ENCODE data around the gene HDAC7.
A peak's percentile ranks its signal among the peaks of the same experiment; 100 is the strongest.

Gene HDAC7

DNA sequence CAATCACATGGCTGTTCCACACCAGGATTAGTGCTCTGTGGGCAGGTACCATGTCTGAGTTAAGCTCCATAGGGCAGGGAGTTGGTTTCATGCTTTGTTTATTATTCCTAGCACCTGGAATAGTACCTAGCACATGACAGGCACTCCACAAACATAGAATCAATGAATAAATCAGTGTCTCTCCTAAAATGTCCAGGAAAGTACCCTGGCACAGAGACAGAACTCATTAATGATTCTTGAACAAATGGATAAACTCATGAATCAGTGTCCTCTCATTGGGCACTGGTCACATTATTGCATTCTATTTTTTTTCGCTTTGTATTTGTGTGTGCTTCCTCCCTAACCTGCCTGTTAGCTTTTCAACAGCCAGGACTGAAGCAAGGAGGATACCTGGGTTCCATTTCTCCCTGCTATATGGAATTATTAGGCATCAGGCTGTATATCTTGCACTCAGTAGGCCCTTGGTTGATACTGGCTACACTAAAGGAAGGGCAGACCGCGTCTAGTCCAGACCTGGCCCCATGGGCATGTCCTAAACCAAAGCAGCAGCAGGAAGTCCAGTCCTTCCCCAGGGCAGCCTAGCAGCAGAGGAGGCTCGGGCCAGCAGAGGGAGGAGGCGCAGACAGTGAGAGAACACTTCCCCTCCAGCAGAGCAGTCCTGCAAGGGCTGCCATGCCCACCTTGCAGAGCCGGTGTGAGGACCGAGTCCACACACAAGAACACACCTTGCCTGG, 18.4 kb downstream of the HDAC7 start:
- peak in 1 of 2 experiments; percentile 49 for DNase-seq (ENCODE audit: low read depth in 1 of 2, low spot score in 1 of 2)
- in situ Hi-C loops (cut with HindIII; ENCODE audit: low pct_unique_long_range_greater_than_20kb, low sequenced_read_pairs): no loop called here
- TF ChIP-seq JUND (IDR thresholded peaks at IDR 0.05; ENCODE audit: low read depth): no peak

DNA sequence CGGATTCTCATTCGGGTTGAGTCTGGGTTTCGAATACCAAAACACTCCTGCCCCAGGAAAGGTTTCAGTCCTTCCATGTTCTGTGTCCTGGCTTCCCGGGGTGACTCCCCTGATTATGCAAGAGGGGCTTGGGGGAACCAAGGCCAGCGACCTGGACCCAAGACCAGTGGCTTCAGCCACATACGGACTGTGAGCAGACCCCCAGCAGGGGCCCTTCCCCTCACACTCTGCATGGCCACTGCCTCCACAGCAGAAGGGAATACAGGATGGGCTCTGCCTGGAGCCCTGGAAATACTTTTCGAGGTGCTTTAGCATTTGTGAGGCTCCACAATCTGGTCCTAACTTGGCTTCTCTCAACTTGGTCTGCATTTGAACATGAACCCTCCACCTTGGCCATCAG, 19.1 kb downstream of the HDAC7 start:
- no peak for TF ChIP-seq JUND (IDR thresholded peaks at IDR 0.05; ENCODE audit: low read depth)
- in situ Hi-C loops (cut with HindIII; ENCODE audit: low pct_unique_long_range_greater_than_20kb, low sequenced_read_pairs): no loop called here
- no peak for DNase-seq (ENCODE audit: low read depth in 1 of 2, low spot score in 1 of 2)

DNA sequence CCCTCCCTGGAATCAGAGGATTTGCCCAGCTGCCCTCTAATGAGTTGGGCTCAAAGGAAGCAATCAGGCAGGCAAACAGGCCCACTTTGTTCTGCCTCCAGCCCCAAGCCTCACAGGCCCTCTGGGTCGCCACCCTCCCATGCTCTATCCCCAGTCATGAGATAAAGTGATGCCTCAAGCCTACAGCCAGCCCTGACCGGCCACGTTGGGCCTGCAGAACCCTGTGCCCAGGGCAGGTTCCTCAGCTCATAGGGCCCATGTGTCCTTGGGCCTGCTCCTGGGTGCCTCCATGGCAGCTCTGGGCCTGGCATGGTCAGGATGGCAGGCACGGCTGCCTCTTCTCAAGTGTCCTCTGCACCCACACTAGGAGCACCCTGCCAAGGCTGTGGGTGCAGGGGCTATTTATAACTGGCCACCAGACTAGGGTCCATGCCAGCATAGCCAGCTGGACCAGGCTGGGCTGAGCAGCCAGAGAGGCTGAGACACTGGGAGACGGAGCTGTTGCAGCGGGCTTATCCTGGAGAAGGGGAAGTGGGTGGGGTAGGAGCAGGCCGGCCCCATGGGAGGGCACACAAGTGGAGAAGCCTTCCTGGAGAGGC, 20.2 kb downstream of the HDAC7 start:
- no peak for TF ChIP-seq JUND (IDR thresholded peaks at IDR 0.05; ENCODE audit: low read depth)
- in situ Hi-C loops (cut with HindIII; ENCODE audit: low pct_unique_long_range_greater_than_20kb, low sequenced_read_pairs): no loop called here
- no peak for DNase-seq (ENCODE audit: low read depth in 1 of 2, low spot score in 1 of 2)

DNA sequence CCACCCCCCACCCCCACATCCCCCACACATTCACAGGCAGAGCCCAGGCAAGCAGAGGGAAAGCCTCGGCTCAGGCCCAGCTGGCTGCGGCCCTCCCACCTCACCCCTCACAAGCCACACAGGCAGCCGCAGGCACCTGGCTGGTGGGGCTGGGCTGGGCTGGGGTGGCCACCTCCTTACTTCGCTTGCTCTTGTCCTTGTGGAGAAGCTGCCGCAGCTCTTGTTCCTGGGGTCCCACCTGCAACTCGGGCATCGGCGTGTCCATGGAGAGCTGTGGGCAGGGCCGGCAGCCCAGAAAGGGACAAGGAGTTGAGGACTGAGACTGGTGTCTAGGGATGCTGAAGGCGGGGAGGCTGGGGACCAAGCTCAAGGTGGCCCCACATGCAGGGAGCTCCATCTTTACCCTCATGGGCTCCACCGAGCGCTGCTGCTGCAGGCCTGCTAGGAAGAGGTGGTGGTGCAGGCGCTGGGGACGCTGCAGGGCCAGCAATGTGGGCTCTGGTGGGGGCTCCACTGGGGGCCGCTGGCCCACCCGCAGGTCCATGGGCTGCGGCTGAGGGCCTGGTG, 21.2 kb downstream of the HDAC7 start:
- no peak for TF ChIP-seq JUND (IDR thresholded peaks at IDR 0.05; ENCODE audit: low read depth)
- in situ Hi-C loops (cut with HindIII; ENCODE audit: low pct_unique_long_range_greater_than_20kb, low sequenced_read_pairs): no loop called here
- no peak for DNase-seq (ENCODE audit: low read depth in 1 of 2, low spot score in 1 of 2)

DNA sequence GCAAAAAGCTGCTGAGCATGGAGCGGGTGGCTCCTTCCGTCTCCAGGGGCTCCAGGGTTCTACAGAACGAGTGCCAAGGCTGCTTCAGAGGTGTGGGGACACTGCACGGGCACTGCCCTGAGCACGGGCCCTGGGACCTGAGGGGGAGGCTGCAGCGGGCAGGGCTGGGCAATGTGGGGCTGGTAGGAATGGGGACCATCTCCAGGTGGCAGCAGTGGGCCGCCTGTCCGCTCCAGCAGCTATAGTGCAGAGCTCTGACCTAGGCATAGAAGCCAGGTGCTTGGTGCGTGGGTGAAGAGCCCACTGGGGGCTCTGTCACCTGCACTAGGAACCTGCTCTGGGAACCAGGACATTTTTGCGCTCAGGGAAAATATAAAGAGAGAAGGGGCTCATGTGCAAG, 22.3 kb downstream of the HDAC7 start:
- in situ Hi-C loops (cut with HindIII; ENCODE audit: low pct_unique_long_range_greater_than_20kb, low sequenced_read_pairs): no loop called here
- no peak for TF ChIP-seq JUND (IDR thresholded peaks at IDR 0.05; ENCODE audit: low read depth)
- DNase-seq (ENCODE audit: low read depth in 1 of 2, low spot score in 1 of 2): peak; percentile 78 to 88

DNA sequence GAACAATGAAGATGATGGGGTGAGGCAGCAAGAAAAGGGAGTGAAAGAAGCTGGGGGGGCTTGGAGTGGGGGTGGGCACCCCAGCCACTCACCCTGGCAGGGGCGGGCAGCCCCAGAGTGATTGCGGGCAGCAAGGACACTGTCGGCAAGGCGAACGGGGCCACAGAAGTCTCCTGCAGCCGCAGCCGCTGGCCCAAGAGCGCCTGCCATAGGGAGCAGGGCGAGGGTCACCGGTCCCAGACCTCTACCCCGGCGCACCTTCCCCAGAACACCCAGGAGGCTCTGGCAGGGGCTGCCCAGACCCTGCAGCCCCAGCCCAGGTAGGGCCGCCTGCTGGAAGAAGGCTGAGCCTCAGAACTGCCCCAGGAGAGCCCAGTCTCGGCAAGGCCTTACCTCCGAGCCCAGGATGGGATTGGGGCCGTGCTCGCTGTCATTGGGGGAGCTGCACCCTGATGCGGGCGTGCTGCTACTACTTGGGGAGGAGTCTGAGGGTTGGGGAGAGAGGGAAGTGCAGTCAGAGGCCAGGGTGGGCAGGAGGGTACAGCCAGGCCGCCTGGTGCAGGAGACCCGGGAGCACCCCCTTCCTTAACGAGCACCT, 23.8 kb downstream of the HDAC7 start:
- no peak for DNase-seq (ENCODE audit: low read depth in 1 of 2, low spot score in 1 of 2)
- in situ Hi-C loops (cut with HindIII; ENCODE audit: low pct_unique_long_range_greater_than_20kb, low sequenced_read_pairs): no loop called here
- no peak for TF ChIP-seq JUND (IDR thresholded peaks at IDR 0.05; ENCODE audit: low read depth)

DNA sequence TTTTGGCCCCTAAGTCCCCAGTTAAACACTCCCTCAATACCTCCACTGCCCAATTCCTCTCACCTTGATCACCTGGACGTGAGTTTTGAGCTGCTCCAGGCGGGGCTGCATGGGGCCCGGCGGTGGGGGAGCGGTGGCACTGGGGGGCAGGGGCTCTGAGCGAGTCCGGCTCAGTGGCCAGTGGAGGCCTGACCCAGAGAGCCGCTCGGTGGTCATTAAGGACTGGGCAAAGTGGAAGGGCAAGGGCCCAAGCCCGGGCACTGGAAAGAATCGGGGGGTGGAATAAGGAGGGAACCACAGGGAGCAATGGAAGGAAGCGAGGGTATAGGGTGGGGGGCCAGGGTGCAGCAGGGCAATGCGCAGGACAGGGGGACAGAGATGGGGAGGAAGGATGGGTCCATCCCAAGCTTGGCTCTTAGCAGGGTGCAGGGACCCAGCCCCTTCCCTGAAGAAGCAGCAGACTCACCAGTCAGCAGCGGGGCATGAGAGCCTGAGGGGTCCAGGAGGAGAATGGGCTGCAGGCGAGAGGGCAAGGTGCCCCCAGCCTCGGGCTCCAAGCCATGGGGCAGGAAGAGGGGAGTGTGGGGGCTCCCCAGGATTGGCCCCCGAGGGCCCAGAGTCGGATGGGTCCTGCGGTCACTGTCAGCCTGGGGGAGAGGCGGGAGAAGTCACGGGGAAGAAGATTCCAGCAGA, 24.4 kb downstream of the HDAC7 start:
- in situ Hi-C loops (cut with HindIII; ENCODE audit: low pct_unique_long_range_greater_than_20kb, low sequenced_read_pairs): no loop called here
- DNase-seq (ENCODE audit: low read depth in 1 of 2, low spot score in 1 of 2): no peak
- no peak for TF ChIP-seq JUND (IDR thresholded peaks at IDR 0.05; ENCODE audit: low read depth)

DNA sequence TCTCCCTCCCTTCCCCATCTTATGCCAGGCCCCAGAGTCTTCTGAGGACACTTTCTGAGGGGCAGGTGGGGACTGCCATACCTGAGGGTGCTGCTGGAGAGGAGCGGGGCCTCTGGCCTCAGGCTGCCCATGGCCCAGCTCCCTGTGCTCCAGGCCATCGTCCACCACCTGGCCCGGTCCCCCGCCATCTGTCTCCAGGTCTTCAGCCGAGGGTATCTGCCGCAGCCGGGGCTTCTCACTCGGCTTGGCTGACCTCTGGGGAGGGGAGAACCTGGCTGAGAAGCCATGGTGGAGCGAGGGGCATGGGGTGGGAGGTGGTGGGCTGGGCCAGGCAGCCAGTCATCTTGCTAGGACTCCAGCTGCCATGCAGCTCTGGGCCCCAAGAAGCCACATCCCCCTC, 25.0 kb downstream of the HDAC7 start:
- DNase-seq (ENCODE audit: low read depth in 1 of 2, low spot score in 1 of 2): no peak
- no peak for TF ChIP-seq JUND (IDR thresholded peaks at IDR 0.05; ENCODE audit: low read depth)
- in situ Hi-C loops (cut with HindIII; ENCODE audit: low pct_unique_long_range_greater_than_20kb, low sequenced_read_pairs): no loop called here

DNA sequence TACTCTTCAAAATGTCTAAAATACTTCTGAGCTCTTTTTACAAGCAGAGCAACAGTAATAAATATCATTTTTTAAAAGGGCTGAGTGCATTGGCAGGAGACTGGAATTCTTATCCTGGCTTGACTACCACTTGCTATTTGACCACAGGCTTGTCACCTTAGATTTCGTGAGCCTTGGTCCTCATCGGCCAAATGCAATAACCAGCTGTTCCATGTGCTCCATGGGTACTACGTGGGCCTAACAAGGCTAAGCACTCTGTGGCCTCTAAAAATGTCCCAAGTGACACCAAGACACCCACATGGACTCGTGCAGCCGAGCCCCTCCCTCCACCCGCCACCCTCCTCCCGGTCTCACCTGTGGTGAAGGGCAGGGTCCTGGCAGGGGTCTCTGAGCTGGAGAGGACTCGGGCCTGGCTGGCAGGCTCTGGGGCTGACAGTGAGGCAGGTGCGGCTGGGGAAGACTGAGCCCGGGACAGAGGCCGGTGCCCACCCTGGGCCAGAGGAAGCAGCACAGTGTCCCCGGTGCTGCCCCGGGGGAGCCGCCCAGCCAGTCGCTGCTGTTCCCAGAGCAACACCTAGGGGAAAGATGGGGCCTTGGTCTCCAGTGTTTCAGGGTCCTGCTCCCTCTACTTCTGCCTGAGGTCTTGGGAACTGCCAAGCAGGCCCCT, 26.6 kb downstream of the HDAC7 start:
- in situ Hi-C loops (cut with HindIII; ENCODE audit: low pct_unique_long_range_greater_than_20kb, low sequenced_read_pairs): no loop called here
- no peak for DNase-seq (ENCODE audit: low read depth in 1 of 2, low spot score in 1 of 2)

DNA sequence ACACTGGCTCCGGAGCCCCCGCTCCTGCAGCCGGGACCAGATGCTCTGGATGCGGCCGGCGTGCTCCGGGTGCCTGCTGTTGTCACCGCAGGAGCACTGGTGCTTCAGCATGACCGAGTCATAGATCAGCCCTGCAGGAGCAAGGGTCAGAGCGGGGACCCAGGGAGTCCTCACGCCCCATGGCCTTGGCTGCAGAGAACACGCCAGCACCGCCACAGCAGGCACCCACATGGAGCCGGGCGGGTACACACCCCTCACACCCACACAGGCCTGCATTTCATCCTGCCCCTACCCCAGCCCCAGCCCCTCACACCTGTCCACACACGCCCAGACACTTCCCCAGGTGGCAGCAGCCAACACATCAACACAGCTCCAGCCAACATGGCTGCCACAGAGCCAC, 27.8 kb downstream of the HDAC7 start:
- in situ Hi-C loops (cut with HindIII; ENCODE audit: low pct_unique_long_range_greater_than_20kb, low sequenced_read_pairs): no loop called here
- DNase-seq (ENCODE audit: low read depth in 1 of 2, low spot score in 1 of 2): no peak
- no peak for TF ChIP-seq JUND (IDR thresholded peaks at IDR 0.05; ENCODE audit: low read depth)

More for the DNA sequence above, 26.6 kb downstream of the HDAC7 start:
- no peak for TF ChIP-seq JUND (IDR thresholded peaks at IDR 0.05; ENCODE audit: low read depth)

DNA sequence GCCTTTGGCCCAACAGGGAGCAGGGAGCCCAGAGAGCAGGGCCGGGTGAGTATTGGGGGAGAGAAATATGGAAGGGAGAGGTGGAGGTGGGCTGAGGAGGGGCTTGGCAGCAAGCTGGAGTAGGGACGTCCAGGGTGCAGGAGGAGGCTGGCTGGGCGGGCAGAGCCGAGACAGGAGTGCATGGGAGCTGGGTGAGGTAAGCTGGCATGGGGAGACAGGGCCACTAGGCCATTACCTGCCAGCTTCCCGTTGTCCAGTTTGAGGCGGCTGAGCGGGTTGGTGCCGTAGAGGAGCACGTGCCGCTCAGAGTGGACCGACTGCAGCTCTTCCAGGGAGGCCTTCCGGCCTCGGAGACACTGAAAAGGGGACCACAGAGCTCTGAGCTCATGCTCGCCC, 28.4 kb downstream of the HDAC7 start:
- no peak for TF ChIP-seq JUND (IDR thresholded peaks at IDR 0.05; ENCODE audit: low read depth)
- in situ Hi-C loops (cut with HindIII; ENCODE audit: low pct_unique_long_range_greater_than_20kb, low sequenced_read_pairs): no loop called here
- no peak for DNase-seq (ENCODE audit: low read depth in 1 of 2, low spot score in 1 of 2)

DNA sequence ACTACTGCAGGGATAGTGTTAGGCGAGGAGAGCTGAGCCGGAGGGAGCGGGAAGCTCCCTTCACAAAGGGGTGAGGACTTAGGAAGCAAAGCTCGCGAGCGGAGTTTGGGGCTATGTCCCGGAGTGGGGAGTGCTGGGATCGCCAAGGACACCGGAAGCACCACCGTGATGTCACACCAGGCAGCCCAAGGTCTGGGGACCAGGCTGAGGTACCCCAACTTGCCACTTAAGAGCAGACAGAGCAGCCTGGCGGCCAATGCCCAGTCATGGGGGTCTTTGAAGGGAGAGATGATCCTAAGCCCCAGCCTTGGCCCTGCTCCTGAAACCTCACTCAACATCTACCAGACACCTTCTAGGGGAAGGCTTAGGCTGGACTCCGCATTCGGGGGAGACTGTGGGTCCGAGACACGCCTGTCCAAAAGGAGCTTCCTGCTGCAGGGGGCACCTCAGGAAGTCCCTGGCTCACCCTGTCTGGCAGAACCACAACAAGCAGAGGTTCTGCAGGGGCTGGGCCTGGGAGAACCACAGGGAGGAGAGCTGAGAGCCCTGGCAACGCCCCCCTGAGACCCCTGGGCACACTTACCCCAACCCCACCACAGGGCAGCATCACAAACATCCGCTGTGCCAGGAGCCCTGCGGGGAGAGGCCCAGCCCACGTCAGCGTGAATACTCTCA, 28.9 kb downstream of the HDAC7 start:
- no peak for DNase-seq (ENCODE audit: low read depth in 1 of 2, low spot score in 1 of 2)
- no peak for TF ChIP-seq JUND (IDR thresholded peaks at IDR 0.05; ENCODE audit: low read depth)
- in situ Hi-C loops (cut with HindIII; ENCODE audit: low pct_unique_long_range_greater_than_20kb, low sequenced_read_pairs): no loop called here

All from T47D (cell line).